SK-N-SH (cell line): ENCODE measurements around the gene MYO18B. TPM values are rescaled to one million over a fixed set of nuclear protein-coding genes. Genes with fewer than 3 reads are reported as not detected.

ENCODE experiments used
- CTCF ChIA-PET: fragments of 300-600, 350-600 bp; formaldehyde crosslinking; extraction: SDS; loops from one replicate; lab custom pipeline; 2021; lab: Yijun Ruan, JAX
- POLR2A ChIA-PET: fragments of 350-600 bp; sonication (Branson Sonifier 250); formaldehyde crosslinking; extraction: SDS; loops from one replicate; lab custom pipeline; 2020; ENCODE audit warnings: antibody characterized with exemption, inconsistent platforms; lab: Yijun Ruan, JAX
- DNase-seq: peaks from one replicate; pipeline ENCODE4 v3.0.0; 2012
- H2AFZ ChIP-seq: fragments of 200-600 bp; sonication (generic); 2 replicates; pipeline ENCODE4 v1.8.1; 2016; ENCODE audit warnings: antibody characterized with exemption, mild to moderate bottlenecking, low read depth
- H3F3A ChIP-seq: fragments of 200-600 bp; sonication (generic); replicated peaks from 2 replicates; pipeline ENCODE3; 2016; ENCODE audit warnings: antibody characterized with exemption, mild to moderate bottlenecking; ENCODE audit not compliant: insufficient read depth
- H3K27ac ChIP-seq, 2 experiments: fragments of 200-500 bp in 1 of 2; fragments of 200-600 bp in 1 of 2; sonication (Bioruptor generic) in 1 of 2; sonication (generic), shearing (Covaris generic) in 1 of 2; 2 replicates each; pipeline versions ENCODE4 v1.5.1 to v1.6.1; 2014 to 2016; ENCODE audit warnings: low read depth in 2 of 2, inconsistent platforms in 1 of 2, low read length in 1 of 2, mild to moderate bottlenecking in 1 of 2, mixed read lengths in 1 of 2
- H3K27me3 ChIP-seq: fragments of 200-600 bp; sonication (generic), shearing (Covaris generic); 2 replicates; pipeline ENCODE4 v1.6.1; 2016; ENCODE audit warnings: mixed run types; ENCODE audit not compliant: insufficient read depth
- H3K36me3 ChIP-seq, 2 experiments: fragments of 200-500 bp in 1 of 2; fragments of 200-600 bp in 1 of 2; sonication (Bioruptor generic) in 1 of 2; sonication (generic) in 1 of 2; replicated peaks in 1 of 2; 2 replicates each; pipeline versions ENCODE3 to v1.5.1; 2014 to 2016; ENCODE audit warnings: low read length in 1 of 2, mild to moderate bottlenecking in 1 of 2; ENCODE audit not compliant: insufficient read depth in 2 of 2, control insufficient read depth in 1 of 2
- H3K4me1 ChIP-seq, 2 experiments: fragments of 200-500 bp in 1 of 2; fragments of 200-600 bp in 1 of 2; sonication (Bioruptor generic) in 1 of 2; sonication (generic), shearing (Covaris generic) in 1 of 2; 2 replicates each; pipeline versions ENCODE4 v1.5.1 to v1.6.1; 2014 to 2016; ENCODE audit warnings: low read depth in 1 of 2, low read length in 1 of 2, mixed run types in 1 of 2; ENCODE audit not compliant: insufficient read depth in 2 of 2, control insufficient read depth in 1 of 2
- H3K4me2 ChIP-seq: fragments of 200-600 bp; sonication (generic), shearing (Covaris generic); 2 replicates; pipeline ENCODE4 v1.6.1; 2017; ENCODE audit warnings: mixed run types
- H3K4me3 ChIP-seq, 2 experiments: fragments of 200-500 bp in 1 of 2; fragments of 200-600 bp in 1 of 2; sonication (Bioruptor generic) in 1 of 2; sonication (generic), shearing (Covaris generic) in 1 of 2; 2 replicates each; pipeline versions ENCODE4 v1.5.1 to v1.8.1; 2014 to 2016; ENCODE audit warnings: low read depth in 2 of 2, inconsistent platforms in 1 of 2, low read length in 1 of 2, mild to moderate bottlenecking in 1 of 2, mixed read lengths in 1 of 2, moderate library complexity in 1 of 2
- H3K79me2 ChIP-seq: fragments of 200-600 bp; sonication (generic); 2 replicates; pipeline ENCODE4 v1.8.1; 2017; ENCODE audit warnings: mild to moderate bottlenecking; ENCODE audit not compliant: insufficient read depth
- H3K9ac ChIP-seq: fragments of 200-600 bp; sonication (generic); 2 replicates; pipeline ENCODE4 v1.6.1; 2017; ENCODE audit warnings: mixed run types
- H3K9me2 ChIP-seq: fragments of 200-600 bp; sonication (generic); 2 replicates; pipeline ENCODE4 v1.6.1; 2017; ENCODE audit warnings: mixed run types
- H3K9me3 ChIP-seq: fragments of 200-600 bp; sonication (generic); 2 replicates; pipeline ENCODE4 v1.6.1; 2017; ENCODE audit warnings: mixed run types, mild to moderate bottlenecking, moderate library complexity
- H4K20me1 ChIP-seq: fragments of 200-600 bp; sonication (generic); 2 replicates; pipeline ENCODE4 v1.6.1; 2017; ENCODE audit warnings: mild to moderate bottlenecking, mixed run types; ENCODE audit not compliant: insufficient read depth
- CHD2 ChIP-seq: fragments of 150-350 bp; IDR thresholded peaks from 2 replicates; pipeline ENCODE4 v1.6.1; 2018; ENCODE audit warnings: low read length; ENCODE audit not compliant: partially characterized antibody
- EP300 ChIP-seq, 2 experiments: IDR thresholded peaks; 2 replicates each; pipeline versions ENCODE4 v1.4.0 to v1.6.1; 2012; ENCODE audit warnings: borderline replicate concordance in 1 of 2, low read depth in 1 of 2, low read length in 1 of 2
- EZH2phosphoT487 ChIP-seq: fragments of 200-600 bp; sonication (generic); IDR thresholded peaks from 2 replicates; pipeline ENCODE4 v1.6.1; 2017; ENCODE audit warnings: low read depth, mixed run types, mild to moderate bottlenecking, antibody characterized with exemption, moderate library complexity, borderline replicate concordance
- FOSL2 ChIP-seq: IDR thresholded peaks from 2 replicates; pipeline ENCODE4 v1.4.0; 2012; ENCODE audit warnings: low read depth, mild to moderate bottlenecking, moderate library complexity, borderline replicate concordance
- FOXJ3 ChIP-seq: sonication (generic); formaldehyde crosslinking; IDR thresholded peaks from 2 replicates; pipeline ENCODE4 v1.5.1; 2020; ENCODE audit warnings: mild to moderate bottlenecking, missing genetic modification reagents
- FOXM1 ChIP-seq: IDR thresholded peaks from 2 replicates; pipeline ENCODE4 v1.4.0; 2012; ENCODE audit warnings: low read depth, mild to moderate bottlenecking
- GABPA ChIP-seq: IDR thresholded peaks from 2 replicates; pipeline ENCODE4 v1.4.0; 2012; ENCODE audit warnings: low read depth, mild to moderate bottlenecking
- GATA2 ChIP-seq: sonication (generic); formaldehyde crosslinking; IDR thresholded peaks from 2 replicates; pipeline ENCODE4 v1.5.0; 2020; ENCODE audit warnings: mild to moderate bottlenecking, missing genetic modification reagents
- MEF2A ChIP-seq: IDR thresholded peaks from 2 replicates; pipeline ENCODE4 v1.4.0; 2012; ENCODE audit warnings: low read depth, borderline replicate concordance
- MXI1 ChIP-seq: IDR thresholded peaks from 2 replicates; pipeline ENCODE4 v1.6.1; 2012; ENCODE audit warnings: mild to moderate bottlenecking, low read depth, low read length, improper control_type of control experiment
- NFIC ChIP-seq: IDR thresholded peaks from 2 replicates; pipeline ENCODE4 v1.4.0; 2012; ENCODE audit warnings: borderline replicate concordance
- POLR2AphosphoS5 ChIP-seq: IDR thresholded peaks from 2 replicates; pipeline ENCODE4 v1.6.1; 2012; ENCODE audit warnings: low read depth, low read length
- RAD21 ChIP-seq: IDR thresholded peaks from 2 replicates; pipeline ENCODE4 v1.6.1; 2012; ENCODE audit warnings: mild to moderate bottlenecking, low read length
- RCOR1 ChIP-seq: fragments of 150-350 bp; IDR thresholded peaks from 2 replicates; pipeline ENCODE4 v1.6.1; 2017; ENCODE audit warnings: antibody characterized with exemption, low read length
- RFX5 ChIP-seq: IDR thresholded peaks from 2 replicates; pipeline ENCODE4 v1.6.1; 2012; ENCODE audit warnings: mild to moderate bottlenecking, improper control_type of control experiment, low read length
- RXRA ChIP-seq: IDR thresholded peaks from 2 replicates; pipeline ENCODE4 v1.4.0; 2012; ENCODE audit warnings: low read depth, mild to moderate bottlenecking, borderline replicate concordance
- TAF1 ChIP-seq: IDR thresholded peaks from 2 replicates; pipeline ENCODE4 v1.6.1; 2012; ENCODE audit warnings: low read depth, mild to moderate bottlenecking, low read length, moderate library complexity, borderline replicate concordance
- WGBS: methylation state at CpG from one replicate; pipeline ENCODE4 v1.1.6; 2017; ENCODE audit warnings: low lambda C conversion rate; 5-methylcytosine and 5-hydroxymethylcytosine counted together
- polyA plus RNA-seq, 3 experiments: library from polyadenylated mRNA; depleted of rRNA; stranded (reverse); fragments of >200 nt; gene quantifications; 2 replicates each; pipeline ENCODE4 v1.2.3, GENCODE V29; 2012
- TF ChIP-seq, protein P1 (sequence below): IDR thresholded peaks from 2 replicates; pipeline ENCODE4 v1.4.0; 2012; ENCODE audit warnings: low read depth, borderline replicate concordance
- TF ChIP-seq, protein P2 (sequence below): IDR thresholded peaks from 2 replicates; pipeline ENCODE4 v1.4.0; 2012; ENCODE audit warnings: low read depth, borderline replicate concordance

MYO18B gene
- polyA plus RNA-seq, 1 of the 3 experiments (the other 2 are of a cell fraction), result 0.05 TPM

DNA sequence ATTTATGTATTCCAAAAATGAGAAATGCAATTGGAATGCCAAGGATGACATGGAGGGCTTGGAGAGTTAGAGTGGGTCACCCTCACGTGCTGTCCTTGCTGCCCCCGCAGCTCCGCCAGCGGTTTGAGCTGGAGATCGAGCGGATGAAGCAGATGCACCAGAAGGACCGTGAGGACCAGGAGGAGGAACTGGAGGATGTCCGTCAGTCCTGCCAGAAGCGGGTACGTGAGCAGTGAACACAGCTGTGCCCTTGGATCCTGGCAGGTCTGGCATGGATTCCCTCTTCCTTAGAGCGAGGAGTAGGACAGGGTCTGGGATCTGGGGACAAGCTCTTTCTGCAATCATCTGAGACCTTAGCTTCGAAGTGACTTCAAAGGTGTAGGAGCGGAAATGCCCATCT lies 166.2 kb downstream of the MYO18B start:
- peak overlapping the region in 1 of 2 experiments; percentile 89; a peak in 2 of 4 replicates for H3K27ac ChIP-seq
- H3K9ac ChIP-seq, result no peak overlapping the region
- H3K36me3 ChIP-seq, result no peaks in the 10 kb centered on the region
- TF ChIP-seq GABPA (no peak), NFIC (no peak), RFX5 (no peak), RAD21 (no peak), POLR2AphosphoS5 (no peak), TAF1 (no peak), RXRA (no peak), MEF2A (no peak), EP300 (IDR thresholded peaks at IDR 0.05; ENCODE audit: borderline replicate concordance in 1 of 2, low read depth in 1 of 2, low read length in 1 of 2) (no peak)
- TF ChIP-seq, protein P1, sequence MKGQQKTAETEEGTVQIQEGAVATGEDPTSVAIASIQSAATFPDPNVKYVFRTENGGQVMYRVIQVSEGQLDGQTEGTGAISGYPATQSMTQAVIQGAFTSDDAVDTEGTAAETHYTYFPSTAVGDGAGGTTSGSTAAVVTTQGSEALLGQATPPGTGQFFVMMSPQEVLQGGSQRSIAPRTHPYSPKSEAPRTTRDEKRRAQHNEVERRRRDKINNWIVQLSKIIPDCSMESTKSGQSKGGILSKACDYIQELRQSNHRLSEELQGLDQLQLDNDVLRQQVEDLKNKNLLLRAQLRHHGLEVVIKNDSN, result no peak
- no peak for DNase-seq
- H4K20me1 ChIP-seq, result no peaks in the 10 kb centered on the region
- POLR2A ChIA-PET, result interaction anchor here (0.5 to 0.6 kb wide), 2 partner anchors 15 to 261 kb away, joined by 3 read pairs; partner anchors contain the start of gene SEZ6L
- CTCF ChIA-PET, result interaction anchor here (0.8 to 2.0 kb wide), 4 partner anchors 8 to 264 kb away, joined by 3 to 7 read pairs (median 4); no protein-coding TSS in a partner anchor
- no peak overlapping the region for H2AFZ ChIP-seq
- no peak overlapping the region for H3K4me3 ChIP-seq
- peaks cover 0 to 33% of the 10 kb centered on the region in 2 experiments; a peak in 2 of 4 replicates for H3K4me1 ChIP-seq
- no peaks in the 10 kb centered on the region for H3K79me2 ChIP-seq
- WGBS, result 50% methylated on average over 11 of the region's 13 CpGs
- no peaks in the 10 kb centered on the region for H3K9me2 ChIP-seq
- no peaks in the 10 kb centered on the region for H3K9me3 ChIP-seq
- H3F3A ChIP-seq, result no peaks in the 10 kb centered on the region
- H3K27me3 ChIP-seq, result no peaks in the 10 kb centered on the region
- no peak overlapping the region for H3K4me2 ChIP-seq

DNA sequence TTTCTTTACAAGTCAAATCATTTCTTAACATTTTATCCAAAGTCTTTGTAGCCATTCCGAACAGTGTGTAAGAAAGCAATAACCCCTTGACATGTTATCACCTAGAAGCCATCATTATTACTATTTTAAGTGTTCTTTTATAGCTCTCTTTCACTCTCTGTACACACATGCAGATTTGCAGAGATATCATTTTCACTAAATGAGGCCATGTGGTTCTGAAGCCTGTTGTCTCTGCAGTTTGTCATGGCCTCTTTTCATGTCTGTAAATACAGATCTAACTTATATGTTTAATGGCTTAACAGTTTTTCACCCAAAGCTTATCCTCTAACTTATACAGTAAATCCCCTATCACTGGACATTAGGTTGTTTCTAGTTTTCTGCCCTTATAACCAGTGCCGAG lies 166.8 kb downstream of the MYO18B start:
- H3K36me3 ChIP-seq, result no peaks in the 10 kb centered on the region
- POLR2A ChIA-PET, result interaction anchor here (0.5 to 0.6 kb wide), 2 partner anchors 15 to 260 kb away, joined by 3 read pairs; partner anchors contain the start of gene SEZ6L
- no peaks in the 10 kb centered on the region for H3K79me2 ChIP-seq
- peak; percentile 68; the same call in 1 of the 2 replicates for TF ChIP-seq MXI1
- no peak for TF ChIP-seq EZH2phosphoT487
- no peak for TF ChIP-seq FOXM1
- peak; percentile 34 for TF ChIP-seq CHD2
- TF ChIP-seq FOXJ3 (CRISPR knock-in tag), result peak; percentile 65; the same call in 1 of the 2 replicates
- TF ChIP-seq FOSL2, result no peak
- TF ChIP-seq, protein P1, result no peak
- TF ChIP-seq, protein P2, sequence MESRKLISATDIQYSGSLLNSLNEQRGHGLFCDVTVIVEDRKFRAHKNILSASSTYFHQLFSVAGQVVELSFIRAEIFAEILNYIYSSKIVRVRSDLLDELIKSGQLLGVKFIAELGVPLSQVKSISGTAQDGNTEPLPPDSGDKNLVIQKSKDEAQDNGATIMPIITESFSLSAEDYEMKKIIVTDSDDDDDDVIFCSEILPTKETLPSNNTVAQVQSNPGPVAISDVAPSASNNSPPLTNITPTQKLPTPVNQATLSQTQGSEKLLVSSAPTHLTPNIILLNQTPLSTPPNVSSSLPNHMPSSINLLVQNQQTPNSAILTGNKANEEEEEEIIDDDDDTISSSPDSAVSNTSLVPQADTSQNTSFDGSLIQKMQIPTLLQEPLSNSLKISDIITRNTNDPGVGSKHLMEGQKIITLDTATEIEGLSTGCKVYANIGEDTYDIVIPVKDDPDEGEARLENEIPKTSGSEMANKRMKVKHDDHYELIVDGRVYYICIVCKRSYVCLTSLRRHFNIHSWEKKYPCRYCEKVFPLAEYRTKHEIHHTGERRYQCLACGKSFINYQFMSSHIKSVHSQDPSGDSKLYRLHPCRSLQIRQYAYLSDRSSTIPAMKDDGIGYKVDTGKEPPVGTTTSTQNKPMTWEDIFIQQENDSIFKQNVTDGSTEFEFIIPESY, result no peak
- peak in 1 of 2 experiments; percentile 78; a peak in 1 of 4 replicates for TF ChIP-seq EP300 (IDR thresholded peaks at IDR 0.05; ENCODE audit: borderline replicate concordance in 1 of 2, low read depth in 1 of 2, low read length in 1 of 2)
- TF ChIP-seq RCOR1, result peak; percentile 34; the same call in 1 of the 2 replicates
- TF ChIP-seq GATA2 (CRISPR knock-in tag), result peak; percentile 85
- no peak overlapping the region for H3K4me3 ChIP-seq
- no peak overlapping the region for H3K4me2 ChIP-seq
- 4% methylated on average over 2 of the region's 2 CpGs for WGBS
- H2AFZ ChIP-seq, result no peak overlapping the region
- H3K9me2 ChIP-seq, result no peaks in the 10 kb centered on the region
- CTCF ChIA-PET, result interaction anchor here (0.5 to 2.0 kb wide), 6 partner anchors 9 to 363 kb away, joined by 3 to 7 read pairs (median 3); no protein-coding TSS in a partner anchor
- no peaks in the 10 kb centered on the region for H3F3A ChIP-seq
- DNase-seq, result peak; percentile 42
- H3K9ac ChIP-seq, result no peak overlapping the region
- H4K20me1 ChIP-seq, result no peaks in the 10 kb centered on the region
- no peaks in the 10 kb centered on the region for H3K9me3 ChIP-seq
- H3K27me3 ChIP-seq, result no peaks in the 10 kb centered on the region
- peak overlapping the region in 1 of 2 experiments; percentile 89; a peak in 2 of 4 replicates for H3K27ac ChIP-seq
- peaks cover 0 to 33% of the 10 kb centered on the region in 2 experiments; a peak in 2 of 4 replicates for H3K4me1 ChIP-seq
